T-helper 2 cell (primary cell): ENCODE results near the gene RRN3.
"Not testable (repeated sequence)": the region's sequence is repeated elsewhere in the genome, so short reads cannot be mapped to it uniquely, and the experiment has no call there.

Experiments
- DNase-seq, 5 experiments: peaks; one replicate each; pipeline versions ENCODE4 v3.0.0 to v3.0.0-alpha.2; 2012 to 2022

Gene RRN3

GRCh38 chr16:15096583-15096972, 2.5 kb upstream of the RRN3 start:
- not testable (repeated sequence) for DNase-seq

- not testable (repeated sequence) for DNase-seq
These were observed 509 bp downstream of the RRN3 start for GRCh38 chr16:15093571-15093954.

GRCh38 chr16:15090663-15091269, 3.3 kb downstream of the RRN3 start:
- DNase-seq: not testable (repeated sequence)

- not testable (repeated sequence) for DNase-seq
These were observed 11.3 kb downstream of the RRN3 start for GRCh38 chr16:15082788-15083187.

- DNase-seq: not testable (repeated sequence)
These were observed 13.2 kb downstream of the RRN3 start for GRCh38 chr16:15080883-15081282.

- peak in 1 of 5 experiments; percentile 29 for DNase-seq
These were observed 17.9 kb downstream of the RRN3 start for GRCh38 chr16:15076161-15076560.

GRCh38 chr16:15073101-15073500, 21.0 kb downstream of the RRN3 start:
- no peak for DNase-seq

- not testable (repeated sequence) for DNase-seq
These were observed 21.9 kb downstream of the RRN3 start for GRCh38 chr16:15071916-15072769.

GRCh38 chr16:15071013-15071412, 23.1 kb downstream of the RRN3 start:
- not testable (repeated sequence) for DNase-seq

GRCh38 chr16:15066690-15067089, 27.4 kb downstream of the RRN3 start:
- not testable (repeated sequence) for DNase-seq

- peak in 1 of 5 experiments; percentile 28 for DNase-seq
These were observed 28.1 kb downstream of the RRN3 start for GRCh38 chr16:15065961-15066360.

- peak in 1 of 5 experiments; percentile 50 for DNase-seq
These were observed 31.8 kb downstream of the RRN3 start for GRCh38 chr16:15062085-15062810.

- DNase-seq: no peak
These were observed 34.7 kb downstream of the RRN3 start for GRCh38 chr16:15059324-15059723.

GRCh38 chr16:15057681-15058417, 36.2 kb downstream of the RRN3 start:
- DNase-seq: no peak

GRCh38 chr16:15055141-15056053, 38.7 kb downstream of the RRN3 start:
- peak in 3 of 5 experiments; percentile 45 to 82 (median 69) for DNase-seq

GRCh38 chr16:15054357-15055140, 39.5 kb downstream of the RRN3 start:
- DNase-seq: peak in 1 of 5 experiments; percentile 17

- DNase-seq: no peak
These were observed 40.2 kb downstream of the RRN3 start for GRCh38 chr16:15053904-15054303.

- DNase-seq: no peak
These were observed 41.2 kb downstream of the RRN3 start for GRCh38 chr16:15052747-15053476.

GRCh38 chr16:15051387-15051951, 42.6 kb downstream of the RRN3 start:
- DNase-seq: no peak

- DNase-seq: not testable (repeated sequence)
These were observed 43.6 kb downstream of the RRN3 start for GRCh38 chr16:15050440-15050839.
